SK-N-SH treated with all-trans-retinoic acid at 6 μM for 48 hours (cell line): ENCODE results near the gene NAPA.

Source experiments
- BACH2 ChIP-seq: fragments of 250-450 bp; sonication (Bioruptor Pico); IDR thresholded peaks from 2 replicates; pipeline ENCODE4 v1.9.0; 2021; ENCODE audit warnings: mild to moderate bottlenecking, borderline replicate concordance
- ESRRG ChIP-seq: fragments of 250-450 bp; sonication (Bioruptor Pico); IDR thresholded peaks from 2 replicates; pipeline ENCODE4 v1.6.1; 2021; ENCODE audit warnings: mild to moderate bottlenecking
- GLIS3 ChIP-seq: fragments of 250-450 bp; sonication (Bioruptor Pico); IDR thresholded peaks from 2 replicates; pipeline ENCODE4 v1.5.0; 2020; ENCODE audit warnings: mild to moderate bottlenecking, moderate library complexity
- OSR1 ChIP-seq: fragments of 250-450 bp; sonication (Bioruptor Pico); IDR thresholded peaks from 2 replicates; pipeline ENCODE4 v1.8.0; 2022; ENCODE audit warnings: moderate library complexity, mild to moderate bottlenecking, inconsistent platforms
- PATZ1 ChIP-seq: fragments of 250-450 bp; sonication (Bioruptor Pico); IDR thresholded peaks from 2 replicates; pipeline ENCODE4 v1.8.0; 2020; ENCODE audit warnings: mild to moderate bottlenecking, moderate library complexity, borderline replicate concordance
- PPARA ChIP-seq: fragments of 250-450 bp; sonication (Bioruptor Pico); IDR thresholded peaks from 2 replicates; pipeline ENCODE4 v1.5.0; 2020; ENCODE audit warnings: mild to moderate bottlenecking, borderline replicate concordance
- RARB ChIP-seq: fragments of 250-450 bp; sonication (Bioruptor Pico); IDR thresholded peaks from 2 replicates; pipeline ENCODE4 v1.8.0; 2021; ENCODE audit warnings: mild to moderate bottlenecking, moderate library complexity
- ZFP3 ChIP-seq: fragments of 250-450 bp; sonication (Bioruptor Pico); IDR thresholded peaks from 2 replicates; pipeline ENCODE4 v1.5.0; 2020; ENCODE audit warnings: mild to moderate bottlenecking, moderate library complexity
- ZFP30 ChIP-seq: fragments of 450-650 bp; formaldehyde crosslinking; IDR thresholded peaks from 2 replicates; pipeline ENCODE4 v1.5.0; 2022; ENCODE audit warnings: mild to moderate bottlenecking, moderate library complexity
- ZNF70 ChIP-seq: fragments of 450-650 bp; formaldehyde crosslinking; IDR thresholded peaks from 2 replicates; pipeline ENCODE4 v1.5.0; 2020; ENCODE audit warnings: mild to moderate bottlenecking, moderate library complexity
- TF ChIP-seq, protein P1 (sequence below): fragments of 250-450 bp; sonication (Bioruptor Pico); IDR thresholded peaks from 2 replicates; pipeline ENCODE4 v1.5.1; 2021; ENCODE audit warnings: mild to moderate bottlenecking, moderate library complexity

GRCh38 chr19:47512183-47512947 lies 2.5 kb downstream of the NAPA start:
- no peak for TF ChIP-seq BACH2 (CRISPR knock-in tag)
- TF ChIP-seq PATZ1 (CRISPR knock-in tag), result no peak
- TF ChIP-seq ZFP3, result no peak
- TF ChIP-seq ESRRG, result no peak
- no peak for TF ChIP-seq ZFP30 (CRISPR knock-in tag)
- no peak for TF ChIP-seq PPARA (CRISPR knock-in tag)
- no peak for TF ChIP-seq OSR1 (CRISPR knock-in tag)
- no peak for TF ChIP-seq GLIS3 (CRISPR knock-in tag)
- TF ChIP-seq, protein P1, sequence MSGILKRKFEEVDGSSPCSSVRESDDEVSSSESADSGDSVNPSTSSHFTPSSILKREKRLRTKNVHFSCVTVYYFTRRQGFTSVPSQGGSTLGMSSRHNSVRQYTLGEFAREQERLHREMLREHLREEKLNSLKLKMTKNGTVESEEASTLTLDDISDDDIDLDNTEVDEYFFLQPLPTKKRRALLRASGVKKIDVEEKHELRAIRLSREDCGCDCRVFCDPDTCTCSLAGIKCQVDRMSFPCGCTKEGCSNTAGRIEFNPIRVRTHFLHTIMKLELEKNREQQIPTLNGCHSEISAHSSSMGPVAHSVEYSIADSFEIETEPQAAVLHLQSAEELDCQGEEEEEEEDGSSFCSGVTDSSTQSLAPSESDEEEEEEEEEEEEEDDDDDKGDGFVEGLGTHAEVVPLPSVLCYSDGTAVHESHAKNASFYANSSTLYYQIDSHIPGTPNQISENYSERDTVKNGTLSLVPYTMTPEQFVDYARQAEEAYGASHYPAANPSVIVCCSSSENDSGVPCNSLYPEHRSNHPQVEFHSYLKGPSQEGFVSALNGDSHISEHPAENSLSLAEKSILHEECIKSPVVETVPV (CRISPR knock-in tag), result no peak
- TF ChIP-seq RARB (CRISPR knock-in tag), result no peak
- TF ChIP-seq ZNF70, result no peak
